ENCODE measurements around the gene CTNNA3.
A peak's percentile ranks its signal among the peaks of the same experiment; 100 is the strongest.
"Not testable (repeated sequence)": the region's sequence is repeated elsewhere in the genome, so short reads cannot be mapped to it uniquely, and the experiment has no call there.

Gene CTNNA3

GRCh38 chr10:66505003-66505657 lies 1190.9 kb downstream of the CTNNA3 start:
- DNase-seq = no peak

- no peak for DNase-seq
Measured at GRCh38 chr10:66501356-66501755, 1194.6 kb downstream of the CTNNA3 start.

GRCh38 chr10:66483966-66484365 lies 1212.0 kb downstream of the CTNNA3 start:
- DNase-seq = no peak

GRCh38 chr10:66472156-66472555 lies 1223.8 kb downstream of the CTNNA3 start:
- no peak for DNase-seq

GRCh38 chr10:66467042-66467441 lies 1229.0 kb downstream of the CTNNA3 start:
- DNase-seq = no peak

- DNase-seq = no peak
Measured at GRCh38 chr10:66466622-66467021, 1229.4 kb downstream of the CTNNA3 start.

GRCh38 chr10:66463611-66464010 lies 1232.4 kb downstream of the CTNNA3 start:
- no peak for DNase-seq

- no peak for DNase-seq
Measured at GRCh38 chr10:66457629-66458028, 1238.4 kb downstream of the CTNNA3 start.

- peak in 1 of 5 experiments; percentile 2 for DNase-seq
Measured at GRCh38 chr10:66455304-66455703, 1240.7 kb downstream of the CTNNA3 start.

- DNase-seq = no peak
Measured at GRCh38 chr10:66440568-66440967, 1255.4 kb downstream of the CTNNA3 start.

- no peak for DNase-seq
Measured at GRCh38 chr10:66414943-66415342, 1281.1 kb downstream of the CTNNA3 start.

GRCh38 chr10:66405566-66405965 lies 1290.4 kb downstream of the CTNNA3 start:
- DNase-seq = no peak

- DNase-seq = no peak
Measured at GRCh38 chr10:66398669-66399068, 1297.3 kb downstream of the CTNNA3 start.

- no peak for DNase-seq
Measured at GRCh38 chr10:66394342-66395063, 1301.5 kb downstream of the CTNNA3 start.

GRCh38 chr10:66390926-66391325 lies 1305.1 kb downstream of the CTNNA3 start:
- no peak for DNase-seq

GRCh38 chr10:66381045-66381444 lies 1315.0 kb downstream of the CTNNA3 start:
- no peak for DNase-seq

GRCh38 chr10:66378117-66378876 lies 1317.7 kb downstream of the CTNNA3 start:
- no peak for DNase-seq

GRCh38 chr10:66368146-66368545 lies 1327.8 kb downstream of the CTNNA3 start:
- no peak for DNase-seq

- no peak for DNase-seq
Measured at GRCh38 chr10:66366163-66366562, 1329.8 kb downstream of the CTNNA3 start.

- DNase-seq = no peak
Measured at GRCh38 chr10:66365686-66366085, 1330.3 kb downstream of the CTNNA3 start.

- no peak for DNase-seq
Measured at GRCh38 chr10:66362522-66362921, 1333.5 kb downstream of the CTNNA3 start.

- not testable (repeated sequence) for DNase-seq
Measured at GRCh38 chr10:66353822-66354221, 1342.2 kb downstream of the CTNNA3 start.

GRCh38 chr10:66353422-66353821 lies 1342.6 kb downstream of the CTNNA3 start:
- DNase-seq = no peak

Data from T-helper 2 cell (primary cell).